ENCODE results near the gene SPAG16. TPM values are rescaled to one million over a fixed set of nuclear protein-coding genes. Genes with fewer than 3 reads are reported as not detected.

Gene SPAG16
- total RNA-seq, 1 experiment from 2014 or later: 30.0 TPM

GRCh38 chr2:214220251-214220650 lies 936.0 kb downstream of the SPAG16 start:
- Histone ChIP-seq H3K27me3 (ENCODE audit: insufficient read depth, low read depth) (no peaks in the 10 kb centered on the region), H2AFZ (no peak overlapping the region), H3K4me3 (no peak overlapping the region), H3K9me3 (ENCODE audit: insufficient read depth, low read depth) (no peaks in the 10 kb centered on the region), H3K27ac (no peak overlapping the region), H3K79me2 (ENCODE audit: low read depth) (no peaks in the 10 kb centered on the region), H4K20me1 (ENCODE audit: insufficient read depth) (no peaks in the 10 kb centered on the region), H3K4me1 (replicated peaks; ENCODE audit: insufficient read depth) (no peaks in the 10 kb centered on the region), H3K4me2 (no peak overlapping the region), H3K9me2 (ENCODE audit: insufficient read depth) (no peaks in the 10 kb centered on the region), H3F3A (ENCODE audit: insufficient read depth, low read depth) (no peaks in the 10 kb centered on the region), H3K36me3 (ENCODE audit: low read depth) (no peaks in the 10 kb centered on the region)
- no peak for DNase-seq
- ChIA-PET POLR2A (ENCODE audit: unreplicated experiment) (no interaction called here), CTCF (no interaction called here)
- intact Hi-C loops (cut with micrococcal nuclease; ENCODE audit: unreplicated experiment): loop anchor here (10.0 kb wide), 1 partner anchor 355 kb away; no protein-coding TSS in a partner anchor
- BruUV-seq (replicated peaks): no TSS peak
- TF ChIP-seq CTCF (conservative IDR thresholded peaks at IDR 0.05): no peak
- no peak for TF ChIP-seq EZH2 (IDR thresholded peaks at IDR 0.05; ENCODE audit: low read depth)

GRCh38 chr2:214226061-214226460 lies 941.8 kb downstream of the SPAG16 start:
- no peaks in the 10 kb centered on the region for H3K4me1 ChIP-seq (replicated peaks; ENCODE audit: insufficient read depth)
- ChIA-PET CTCF (no interaction called here), POLR2A (ENCODE audit: unreplicated experiment) (no interaction called here)
- H3K4me2 ChIP-seq: no peak overlapping the region
- no peaks in the 10 kb centered on the region for H3K27me3 ChIP-seq (ENCODE audit: insufficient read depth, low read depth)
- intact Hi-C loops (cut with micrococcal nuclease; ENCODE audit: unreplicated experiment): loop anchor here (10.0 kb wide), 1 partner anchor 361 kb away; no protein-coding TSS in a partner anchor
- no peaks in the 10 kb centered on the region for H3F3A ChIP-seq (ENCODE audit: insufficient read depth, low read depth)
- no peak overlapping the region for H3K4me3 ChIP-seq
- no peaks in the 10 kb centered on the region for H3K9me2 ChIP-seq (ENCODE audit: insufficient read depth)
- TF ChIP-seq EZH2 (IDR thresholded peaks at IDR 0.05; ENCODE audit: low read depth) (no peak), CTCF (conservative IDR thresholded peaks at IDR 0.05) (no peak)
- no peaks in the 10 kb centered on the region for H3K9me3 ChIP-seq (ENCODE audit: insufficient read depth, low read depth)
- H3K36me3 ChIP-seq (ENCODE audit: low read depth): no peaks in the 10 kb centered on the region
- no peak overlapping the region for H2AFZ ChIP-seq
- no peak for DNase-seq
- H4K20me1 ChIP-seq (ENCODE audit: insufficient read depth): no peaks in the 10 kb centered on the region
- H3K79me2 ChIP-seq (ENCODE audit: low read depth): no peaks in the 10 kb centered on the region
- no peak overlapping the region for H3K27ac ChIP-seq
- BruUV-seq (replicated peaks): no TSS peak

GRCh38 chr2:214232271-214232670 lies 948.0 kb downstream of the SPAG16 start:
- H3K27ac ChIP-seq: no peak overlapping the region
- CTCF ChIA-PET: no interaction called here
- H3K9me3 ChIP-seq (ENCODE audit: insufficient read depth, low read depth): no peaks in the 10 kb centered on the region
- BruUV-seq (replicated peaks): no TSS peak
- H3K36me3 ChIP-seq (ENCODE audit: low read depth): no peaks in the 10 kb centered on the region
- no peak overlapping the region for H3K4me3 ChIP-seq
- H3K4me1 ChIP-seq (replicated peaks; ENCODE audit: insufficient read depth): no peaks in the 10 kb centered on the region
- H3K27me3 ChIP-seq (ENCODE audit: insufficient read depth, low read depth): no peaks in the 10 kb centered on the region
- TF ChIP-seq CTCF (conservative IDR thresholded peaks at IDR 0.05) (no peak), EZH2 (IDR thresholded peaks at IDR 0.05; ENCODE audit: low read depth) (no peak)
- H4K20me1 ChIP-seq (ENCODE audit: insufficient read depth): no peaks in the 10 kb centered on the region
- no peaks in the 10 kb centered on the region for H3K79me2 ChIP-seq (ENCODE audit: low read depth)
- no peak overlapping the region for H3K4me2 ChIP-seq
- H2AFZ ChIP-seq: no peak overlapping the region
- H3K9me2 ChIP-seq (ENCODE audit: insufficient read depth): no peaks in the 10 kb centered on the region
- no peak for DNase-seq
- H3F3A ChIP-seq (ENCODE audit: insufficient read depth, low read depth): no peaks in the 10 kb centered on the region
- intact Hi-C loops (cut with micrococcal nuclease; ENCODE audit: unreplicated experiment): no loop called here
- POLR2A ChIA-PET (ENCODE audit: unreplicated experiment): no interaction called here

Measured in PC-9 (cell line).